IMR-90 (cell line): ENCODE measurements around the gene TWIST1. TPM values are rescaled to one million over a fixed set of nuclear protein-coding genes. Genes with fewer than 3 reads are reported as not detected.
A peak's percentile ranks its signal among the peaks of the same experiment; 100 is the strongest.

Source experiments
- ATAC-seq: fragments of 200-7000 bp; cut with Tn5 transposase; 2 replicates; pipeline ENCODE4 v1.9.1; 2020; ENCODE audit warnings: low read depth, mild to moderate bottlenecking, moderate library complexity
- BruUV-seq: library from RNA; stranded (reverse); fragments of 400-500 nt; replicated peaks from 2 replicates; lab custom pipeline; 2021; lab: Mats Ljungman, UMichigan
- CTCF ChIA-PET: fragments of 300-600 bp; formaldehyde crosslinking; extraction: SDS; loops from one replicate; lab custom pipeline; 2021; ENCODE audit warnings: antibody characterized with exemption; lab: Yijun Ruan, JAX
- POLR2A ChIA-PET: fragments of 300-600 bp; sonication (Branson Sonifier 250); formaldehyde crosslinking; loops from one replicate; lab custom pipeline; 2022; ENCODE audit warnings: antibody characterized with exemption; ENCODE audit not compliant: unreplicated experiment; lab: Charles Lee
- DNase-seq: peaks from one replicate; pipeline ENCODE4 v3.0.0; 2013
- H2AFZ ChIP-seq: replicated peaks from 2 replicates; pipeline ENCODE3; 2013; ENCODE audit warnings: low read length, mild to moderate bottlenecking; ENCODE audit not compliant: poor library complexity
- H2AK5ac ChIP-seq: 2 replicates; pipeline ENCODE4 v1.6.1; 2013; ENCODE audit warnings: low read depth, low read length, inconsistent platforms
- H2AK9ac ChIP-seq: replicated peaks from 2 replicates; pipeline ENCODE3; 2013; ENCODE audit warnings: mild to moderate bottlenecking, low read depth, low read length, moderate library complexity; ENCODE audit not compliant: poor library complexity
- H2BK120ac ChIP-seq: 2 replicates; pipeline ENCODE4 v1.6.1; 2013; ENCODE audit warnings: low read depth, low read length, inconsistent platforms
- H2BK15ac ChIP-seq: 3 replicates; pipeline ENCODE4 v1.6.1; 2013; ENCODE audit warnings: low read depth, low read length, inconsistent platforms
- H2BK20ac ChIP-seq: 2 replicates; pipeline ENCODE4 v1.6.1; 2013; ENCODE audit warnings: low read depth, mild to moderate bottlenecking, inconsistent platforms, low read length, moderate library complexity
- H2BK5ac ChIP-seq: 2 replicates; pipeline ENCODE4 v1.6.1; 2013; ENCODE audit warnings: mild to moderate bottlenecking, low read depth, low read length, inconsistent platforms; ENCODE audit not compliant: poor library complexity, severe bottlenecking
- H3K14ac ChIP-seq: replicated peaks from 2 replicates; pipeline ENCODE4 v1.6.1; 2013; ENCODE audit warnings: low read depth, low read length, inconsistent platforms
- H3K18ac ChIP-seq: 2 replicates; pipeline ENCODE4 v1.6.1; 2013; ENCODE audit warnings: low read depth, low read length, control low read depth
- H3K23ac ChIP-seq: 2 replicates; pipeline ENCODE4 v1.6.1; 2013; ENCODE audit warnings: low read depth, low read length, inconsistent platforms
- H3K27ac ChIP-seq: 2 replicates; pipeline ENCODE4 v1.5.1; 2013; ENCODE audit warnings: mild to moderate bottlenecking, control low read depth, low read length; ENCODE audit not compliant: insufficient read depth
- H3K27me3 ChIP-seq: 2 replicates; pipeline ENCODE4 v1.6.1; 2013; ENCODE audit warnings: low read length; ENCODE audit not compliant: control insufficient read depth, insufficient read depth
- H3K36me3 ChIP-seq: 2 replicates; pipeline ENCODE4 v1.6.1; 2013; ENCODE audit warnings: low read length, mixed read lengths; ENCODE audit not compliant: control insufficient read depth, insufficient read depth
- H3K4ac ChIP-seq: 2 replicates; pipeline ENCODE4 v1.6.1; 2013; ENCODE audit warnings: low read depth, low read length, inconsistent platforms
- H3K4me1 ChIP-seq: 2 replicates; pipeline ENCODE4 v1.6.1; 2013; ENCODE audit warnings: low read length, mixed read lengths; ENCODE audit not compliant: control insufficient read depth, insufficient read depth
- H3K4me2 ChIP-seq: 2 replicates; pipeline ENCODE4 v1.6.1; 2013; ENCODE audit warnings: low read depth, mild to moderate bottlenecking, control low read depth, low read length, moderate library complexity
- H3K4me3 ChIP-seq: 2 replicates; pipeline ENCODE4 v1.5.1; 2013; ENCODE audit warnings: low read depth, mild to moderate bottlenecking, control low read depth, low read length, moderate library complexity; ENCODE audit not compliant: insufficient read depth
- H3K56ac ChIP-seq: 2 replicates; pipeline ENCODE4 v1.6.1; 2013; ENCODE audit warnings: low read length, inconsistent platforms; ENCODE audit not compliant: insufficient read depth; ENCODE audit errors: extremely low read depth
- H3K79me1 ChIP-seq, 2 experiments: 2 replicates each; pipeline ENCODE4 v1.6.1; 2013; ENCODE audit warnings: low read length in 2 of 2, inconsistent platforms in 1 of 2, low read depth in 1 of 2
- H3K9ac ChIP-seq: 2 replicates; pipeline ENCODE4 v1.6.1; 2013; ENCODE audit warnings: low read depth, low read length, control low read depth
- H3K9me1 ChIP-seq: 2 replicates; pipeline ENCODE4 v1.6.1; 2013; ENCODE audit warnings: low read length, inconsistent platforms; ENCODE audit not compliant: insufficient read depth
- H3K9me3 ChIP-seq: 2 replicates; pipeline ENCODE4 v1.6.1; 2013; ENCODE audit warnings: low read length; ENCODE audit not compliant: control insufficient read depth, insufficient read depth
- H4K20me1 ChIP-seq: 2 replicates; pipeline ENCODE4 v1.6.1; 2013; ENCODE audit warnings: low read length, inconsistent platforms; ENCODE audit not compliant: insufficient read depth
- H4K5ac ChIP-seq: 2 replicates; pipeline ENCODE4 v1.6.1; 2013; ENCODE audit warnings: mild to moderate bottlenecking, low read depth, low read length, control low read depth
- H4K8ac ChIP-seq, 2 experiments: 2 replicates each; pipeline ENCODE4 v1.6.1; 2013; ENCODE audit warnings: low read depth in 2 of 2, low read length in 2 of 2, control low read depth in 1 of 2, inconsistent platforms in 1 of 2
- H4K91ac ChIP-seq: 2 replicates; pipeline ENCODE4 v1.6.1; 2013; ENCODE audit warnings: low read depth, low read length, inconsistent platforms; ENCODE audit not compliant: insufficient read depth
- BHLHE40 ChIP-seq: fragments of 150-350 bp; IDR thresholded peaks from 2 replicates; pipeline ENCODE4 v1.6.1; 2016; ENCODE audit warnings: mild to moderate bottlenecking, low read depth, low read length
- CEBPB ChIP-seq: IDR thresholded peaks from 2 replicates; pipeline ENCODE4 v1.6.1; 2012; ENCODE audit warnings: low read depth, low read length, improper control_type of control experiment
- CHD1 ChIP-seq: IDR thresholded peaks from 2 replicates; pipeline ENCODE4 v1.6.1; 2012; ENCODE audit warnings: low read depth, low read length, improper control_type of control experiment
- FOS ChIP-seq: fragments of 150-350 bp; IDR thresholded peaks from 2 replicates; pipeline ENCODE4 v1.6.1; 2016; ENCODE audit warnings: low read depth, low read length
- MAFK ChIP-seq: IDR thresholded peaks from 2 replicates; pipeline ENCODE4 v1.6.1; 2012; ENCODE audit warnings: low read depth, low read length, improper control_type of control experiment
- MAZ ChIP-seq: IDR thresholded peaks from 2 replicates; pipeline ENCODE4 v1.6.1; 2012; ENCODE audit warnings: low read depth, mild to moderate bottlenecking, low read length, improper control_type of control experiment, moderate library complexity, borderline replicate concordance
- MXI1 ChIP-seq: IDR thresholded peaks from 2 replicates; pipeline ENCODE4 v1.6.1; 2012; ENCODE audit warnings: low read depth, mild to moderate bottlenecking, low read length, moderate library complexity, borderline replicate concordance
- NFE2L2 ChIP-seq: fragments of 150-350 bp; IDR thresholded peaks from 2 replicates; pipeline ENCODE4 v1.6.1; 2016; ENCODE audit warnings: low read depth, mild to moderate bottlenecking, low read length
- POLR2A ChIP-seq: IDR thresholded peaks from 2 replicates; pipeline ENCODE4 v1.6.1; 2012; ENCODE audit warnings: mild to moderate bottlenecking, low read depth, low read length
- RAD21 ChIP-seq: IDR thresholded peaks from 2 replicates; pipeline ENCODE4 v1.6.1; 2012; ENCODE audit warnings: low read length, improper control_type of control experiment
- RCOR1 ChIP-seq: IDR thresholded peaks from 2 replicates; pipeline ENCODE4 v1.6.1; 2012; ENCODE audit warnings: mild to moderate bottlenecking, low read length, improper control_type of control experiment; ENCODE audit not compliant: insufficient replicate concordance
- RFX5 ChIP-seq: IDR thresholded peaks from 2 replicates; pipeline ENCODE4 v1.8.0; 2012; ENCODE audit warnings: low read depth, mild to moderate bottlenecking, low read length, moderate library complexity
- WGBS, 2 experiments: methylation state at CpG; one replicate each; pipeline versions ENCODE4 v1.1.5 to v1.1.7; 2013; ENCODE audit warnings: missing lambda C conversion rate in 2 of 2; ENCODE audit not compliant: insufficient read length in 1 of 2; ENCODE audit errors: extremely low coverage in 2 of 2; 5-methylcytosine and 5-hydroxymethylcytosine counted together
- dilution Hi-C: fragments of 300-500 bp; cut with HindIII; formaldehyde crosslinking; loops from one replicate; pipeline ENCODE4 v1.14.3; 2018; ENCODE audit warnings: low sequenced_read_pairs; ENCODE audit not compliant: unreplicated experiment
- in situ Hi-C: fragments of 300-500 bp; cut with MboI; formaldehyde crosslinking; loops from 3 replicates; pipeline ENCODE4 v1.14.3; 2019; ENCODE audit warnings: low sequenced_read_pairs, inconsistent platforms, mixed read lengths
- intact Hi-C: fragments of 100-400 bp; cut with micrococcal nuclease; formaldehyde crosslinking; loops from 2 replicates; pipeline ENCODE4 v1.10.0; 2022
- polyA plus RNA-seq, 3 experiments: library from polyadenylated mRNA; depleted of rRNA; stranded (reverse); fragments of >200 nt; gene quantifications; 2 replicates each; pipeline ENCODE4 v1.2.3, GENCODE V29; 2012; ENCODE audit warnings: low replicate concordance in 1 of 3
- total RNA-seq: library from RNA; depleted of rRNA; stranded (reverse); fragments of >200 nt; gene quantifications from 2 replicates; pipeline ENCODE4 v1.2.3, GENCODE V29; 2012
- TF ChIP-seq, protein P1 (sequence below): fragments of 150-350 bp; IDR thresholded peaks from 2 replicates; pipeline ENCODE4 v1.6.1; 2017; ENCODE audit warnings: mild to moderate bottlenecking, antibody characterized with exemption, low read length, low read depth
- TF ChIP-seq, protein P2 (sequence below): fragments of 150-350 bp; IDR thresholded peaks from 2 replicates; pipeline ENCODE4 v1.6.1; 2016; ENCODE audit warnings: low read depth, mild to moderate bottlenecking, low read length, moderate library complexity, borderline replicate concordance
- TF ChIP-seq, protein P3 (sequence below): conservative IDR thresholded peaks from 2 replicates; pipeline ENCODE4 v1.5.1; 2012; ENCODE audit warnings: mild to moderate bottlenecking, low read depth, low read length, improper control_type of control experiment

TWIST1 gene
- total and polyA plus RNA-seq, 2 of the 4 experiments (the other 2 are of a cell fraction) = 5.4 to 42.3 TPM

DNA sequence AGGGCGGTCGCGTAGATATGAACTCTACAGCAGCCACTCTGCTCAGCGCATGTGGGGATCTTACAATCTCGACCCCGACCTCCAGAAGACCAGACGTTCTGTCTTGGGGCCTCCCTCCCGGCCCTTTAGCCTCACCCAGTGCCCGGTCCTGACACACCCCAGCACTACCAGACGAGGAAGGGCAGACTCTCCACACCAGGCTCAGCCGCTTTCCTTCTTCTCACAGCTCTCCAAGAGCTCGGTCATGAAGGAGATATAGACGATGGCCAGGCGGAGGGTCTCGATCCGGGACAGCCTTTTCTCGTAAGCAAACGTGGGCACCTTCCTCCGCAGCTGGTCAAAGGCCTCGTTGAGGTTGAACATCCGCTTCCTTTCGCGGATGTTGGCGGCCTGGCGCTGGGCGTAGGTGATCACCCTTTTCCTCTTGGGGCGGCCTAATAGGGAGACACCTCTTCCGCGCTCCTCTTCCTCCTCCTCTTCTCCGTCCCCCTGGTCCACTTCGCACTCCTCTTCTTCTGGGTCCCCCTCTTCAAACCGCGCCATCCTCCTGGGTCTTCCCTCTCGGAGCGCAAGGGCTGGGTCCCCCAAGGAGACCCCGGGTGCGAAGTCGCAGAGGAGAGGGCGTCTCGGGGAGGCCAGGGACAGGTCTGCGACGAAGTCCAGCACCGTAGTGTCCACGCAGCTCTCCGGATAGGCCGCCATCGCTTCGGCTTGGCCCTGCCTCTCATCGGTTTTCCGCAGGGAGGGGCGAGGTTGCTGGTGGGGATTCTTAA, 27.4 kb upstream of the TWIST1 start, which contains the start of gene FERD3L:
Gene FERD3L, minus strand, starts transcription at position 761 of the 773 bp plus-strand sequence. Its CDS starts 59 bp downstream, at position 702.
- H3K9me3 ChIP-seq = peaks cover 13% of the 10 kb centered on the region
- no peak within 1 kb of the TSS; the same call in 1 of the 2 replicates for H3K23ac ChIP-seq
- H3K9me1 ChIP-seq = no peaks in the 10 kb centered on the region
- BruUV-seq = no TSS peak
- 7% methylated on average over 28 of the region's 51 CpGs; no CpG with 5 or more reads in 1 of the 2 experiments for WGBS, 2 experiments
- POLR2A ChIA-PET = no interaction called here
- ATAC-seq = no peak
- no peak within 1 kb of the TSS for H3K18ac ChIP-seq
- H2AK5ac ChIP-seq = no peak within 1 kb of the TSS
- no peaks in the 10 kb centered on the region for H3K4me1 ChIP-seq
- H3K14ac ChIP-seq = no peak within 1 kb of the TSS
- H3K56ac ChIP-seq = no peak within 1 kb of the TSS
- no peak for DNase-seq
- no peak within 1 kb of the TSS for H2AK9ac ChIP-seq
- H2AFZ ChIP-seq = peak within 1 kb of the TSS; percentile 54
- CTCF ChIA-PET = no interaction called here
- no peaks in the 10 kb centered on the region for H3K79me1 ChIP-seq
- no peaks in the 10 kb centered on the region for H4K20me1 ChIP-seq
- H3K4me2 ChIP-seq = peak within 1 kb of the TSS; percentile 10; the same call in 1 of the 2 replicates
- H2BK120ac ChIP-seq = no peak within 1 kb of the TSS
- no peak within 1 kb of the TSS for H3K4ac ChIP-seq
- dilution Hi-C loops (no loop called here), intact Hi-C loops (no loop called here), in situ Hi-C loops (no loop called here)
- peaks cover 32% of the 10 kb centered on the region for H3K27me3 ChIP-seq
- no peak within 1 kb of the TSS for H4K91ac ChIP-seq
- H3K27ac ChIP-seq = no peak within 1 kb of the TSS
- H4K8ac ChIP-seq = no peak within 1 kb of the TSS
- H3K4me3 ChIP-seq = no peak within 1 kb of the TSS
- H2BK15ac ChIP-seq = no peak within 1 kb of the TSS
- H4K5ac ChIP-seq = no peak within 1 kb of the TSS
- H2BK20ac ChIP-seq = no peak within 1 kb of the TSS
- H3K9ac ChIP-seq = no peak within 1 kb of the TSS
- H2BK5ac ChIP-seq = no peak within 1 kb of the TSS
- no peaks in the 10 kb centered on the region for H3K36me3 ChIP-seq
- no peak for TF ChIP-seq MXI1
- TF ChIP-seq FOS = no peak
- TF ChIP-seq MAZ = no peak
- TF ChIP-seq CHD1 = no peak
- TF ChIP-seq, protein P1, sequence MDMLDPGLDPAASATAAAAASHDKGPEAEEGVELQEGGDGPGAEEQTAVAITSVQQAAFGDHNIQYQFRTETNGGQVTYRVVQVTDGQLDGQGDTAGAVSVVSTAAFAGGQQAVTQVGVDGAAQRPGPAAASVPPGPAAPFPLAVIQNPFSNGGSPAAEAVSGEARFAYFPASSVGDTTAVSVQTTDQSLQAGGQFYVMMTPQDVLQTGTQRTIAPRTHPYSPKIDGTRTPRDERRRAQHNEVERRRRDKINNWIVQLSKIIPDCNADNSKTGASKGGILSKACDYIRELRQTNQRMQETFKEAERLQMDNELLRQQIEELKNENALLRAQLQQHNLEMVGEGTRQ = no peak
- no peak for TF ChIP-seq CEBPB
- no peak for TF ChIP-seq MAFK
- no peak for TF ChIP-seq RCOR1
- TF ChIP-seq, protein P2, sequence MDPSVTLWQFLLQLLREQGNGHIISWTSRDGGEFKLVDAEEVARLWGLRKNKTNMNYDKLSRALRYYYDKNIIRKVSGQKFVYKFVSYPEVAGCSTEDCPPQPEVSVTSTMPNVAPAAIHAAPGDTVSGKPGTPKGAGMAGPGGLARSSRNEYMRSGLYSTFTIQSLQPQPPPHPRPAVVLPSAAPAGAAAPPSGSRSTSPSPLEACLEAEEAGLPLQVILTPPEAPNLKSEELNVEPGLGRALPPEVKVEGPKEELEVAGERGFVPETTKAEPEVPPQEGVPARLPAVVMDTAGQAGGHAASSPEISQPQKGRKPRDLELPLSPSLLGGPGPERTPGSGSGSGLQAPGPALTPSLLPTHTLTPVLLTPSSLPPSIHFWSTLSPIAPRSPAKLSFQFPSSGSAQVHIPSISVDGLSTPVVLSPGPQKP = no peak
- TF ChIP-seq, protein P3, sequence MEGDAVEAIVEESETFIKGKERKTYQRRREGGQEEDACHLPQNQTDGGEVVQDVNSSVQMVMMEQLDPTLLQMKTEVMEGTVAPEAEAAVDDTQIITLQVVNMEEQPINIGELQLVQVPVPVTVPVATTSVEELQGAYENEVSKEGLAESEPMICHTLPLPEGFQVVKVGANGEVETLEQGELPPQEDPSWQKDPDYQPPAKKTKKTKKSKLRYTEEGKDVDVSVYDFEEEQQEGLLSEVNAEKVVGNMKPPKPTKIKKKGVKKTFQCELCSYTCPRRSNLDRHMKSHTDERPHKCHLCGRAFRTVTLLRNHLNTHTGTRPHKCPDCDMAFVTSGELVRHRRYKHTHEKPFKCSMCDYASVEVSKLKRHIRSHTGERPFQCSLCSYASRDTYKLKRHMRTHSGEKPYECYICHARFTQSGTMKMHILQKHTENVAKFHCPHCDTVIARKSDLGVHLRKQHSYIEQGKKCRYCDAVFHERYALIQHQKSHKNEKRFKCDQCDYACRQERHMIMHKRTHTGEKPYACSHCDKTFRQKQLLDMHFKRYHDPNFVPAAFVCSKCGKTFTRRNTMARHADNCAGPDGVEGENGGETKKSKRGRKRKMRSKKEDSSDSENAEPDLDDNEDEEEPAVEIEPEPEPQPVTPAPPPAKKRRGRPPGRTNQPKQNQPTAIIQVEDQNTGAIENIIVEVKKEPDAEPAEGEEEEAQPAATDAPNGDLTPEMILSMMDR = no peak
- no peak for TF ChIP-seq RFX5
- TF ChIP-seq RAD21 = no peak
- no peak for TF ChIP-seq BHLHE40
- TF ChIP-seq NFE2L2 = no peak
- no peak for TF ChIP-seq POLR2A
